ENCODE results near the gene TYMP.

TYMP gene

GRCh38 chr22:50529897-50530579 is at the start of gene TYMP:
TYMP (minus strand) TSS chr22:50530012; CDS start chr22:50529709, 303 bp downstream.
- peak; percentile 55 for DNase-seq (ENCODE audit: low read depth)

GRCh38 chr22:50578776-50579310 is 49.0 kb upstream of the TYMP start:
- DNase-seq (ENCODE audit: low read depth): no peak

GRCh38 chr22:50577987-50578775 is 48.4 kb upstream of the TYMP start, which contains the start of gene CPT1B:
CPT1B (minus strand) TSS chr22:50578427; CDS start chr22:50577915, 512 bp downstream.
- no peak for DNase-seq (ENCODE audit: low read depth)

- no peak for DNase-seq (ENCODE audit: low read depth)
Observed at GRCh38 chr22:50577697-50577986, 47.8 kb upstream of the TYMP start.

- no peak for DNase-seq (ENCODE audit: low read depth)
Observed at GRCh38 chr22:50576806-50577696, 47.2 kb upstream of the TYMP start.

- no peak for DNase-seq (ENCODE audit: low read depth)
Observed at GRCh38 chr22:50576070-50576469, 46.3 kb upstream of the TYMP start.

- no peak for DNase-seq (ENCODE audit: low read depth)
Observed at GRCh38 chr22:50575426-50575941, 45.7 kb upstream of the TYMP start.

- no peak for DNase-seq (ENCODE audit: low read depth)
Observed at GRCh38 chr22:50574383-50574755, 44.6 kb upstream of the TYMP start.

- DNase-seq (ENCODE audit: low read depth): no peak
Observed at GRCh38 chr22:50573491-50574382, 43.9 kb upstream of the TYMP start.

- no peak for DNase-seq (ENCODE audit: low read depth)
Observed at GRCh38 chr22:50572965-50573364, 43.2 kb upstream of the TYMP start.

GRCh38 chr22:50571264-50572175 is 41.7 kb upstream of the TYMP start:
- DNase-seq (ENCODE audit: low read depth): no peak

GRCh38 chr22:50570861-50571260 is 41.0 kb upstream of the TYMP start:
- DNase-seq (ENCODE audit: low read depth): no peak

- no peak for DNase-seq (ENCODE audit: low read depth)
Observed at GRCh38 chr22:50569896-50570535, 40.2 kb upstream of the TYMP start.

- no peak for DNase-seq (ENCODE audit: low read depth)
Observed at GRCh38 chr22:50569041-50569459, 39.2 kb upstream of the TYMP start.

GRCh38 chr22:50568626-50569025 is 38.8 kb upstream of the TYMP start:
- no peak for DNase-seq (ENCODE audit: low read depth)

GRCh38 chr22:50567721-50568252 is 38.0 kb upstream of the TYMP start:
- DNase-seq (ENCODE audit: low read depth): no peak

- DNase-seq (ENCODE audit: low read depth): no peak
Observed at GRCh38 chr22:50564289-50564688, 34.5 kb upstream of the TYMP start.

GRCh38 chr22:50563413-50564160 is 33.8 kb upstream of the TYMP start:
- no peak for DNase-seq (ENCODE audit: low read depth)
